Psoas muscle (tissue), 8 donors: ENCODE results near the gene NOTCH1. TPM values are rescaled to one million over a fixed set of nuclear protein-coding genes. Genes with fewer than 3 reads are reported as not detected.

Experiments used
- ATAC-seq, 4 donors: fragments of 200-7000 bp; cut with Tn5 transposase; one replicate each; pipeline ENCODE4 v1.9.1; 2020; ENCODE audit warnings: moderate library complexity in 3 of 4, mild to moderate bottlenecking in 2 of 4
- DNase-seq, 2 donors: peaks; one replicate each; pipeline ENCODE4 v3.0.0-alpha.2; 2020
- H3K27ac ChIP-seq: fragments of 200-600 bp; one replicate; pipeline ENCODE4 v1.8.0; 2022
- H3K27me3 ChIP-seq, 3 donors: fragments of 200-600 bp in 1 of 3; one replicate each; pipeline versions ENCODE4 v1.6.1 to v1.8.0; 2013 to 2022; ENCODE audit warnings: low read length in 2 of 3, mild to moderate bottlenecking in 2 of 3, moderate library complexity in 1 of 3; ENCODE audit not compliant: insufficient read depth in 3 of 3
- H3K36me3 ChIP-seq, 2 donors: fragments of 200-600 bp in 1 of 2; one replicate each; pipeline versions ENCODE4 v1.6.1 to v1.8.0; 2013 to 2022; ENCODE audit warnings: low read depth in 1 of 2, mild to moderate bottlenecking in 1 of 2, moderate library complexity in 1 of 2; ENCODE audit not compliant: insufficient read depth in 1 of 2
- H3K4me1 ChIP-seq: fragments of 200-600 bp; one replicate; pipeline ENCODE4 v1.8.0; 2022
- H3K4me3 ChIP-seq: fragments of 200-600 bp; one replicate; pipeline ENCODE4 v1.8.0; 2022; ENCODE audit warnings: mild to moderate bottlenecking
- H3K9me3 ChIP-seq: fragments of 200-600 bp; one replicate; pipeline ENCODE4 v1.8.0; 2022
- WGBS, 3 donors: extraction: QIAGEN DNeasy Blood & Tissue Kit; methylation state at CpG; one replicate each; pipeline versions ENCODE4 v1.1.6 to v1.1.7; 2013; 5-methylcytosine and 5-hydroxymethylcytosine counted together
- intact Hi-C, 2 donors: fragments of 100-400 bp; cut with DNase I; formaldehyde crosslinking; loops; one replicate each; pipeline versions ENCODE4 v1.11.0 to v1.14.2; 2022
- polyA plus RNA-seq, 3 donors: library from polyadenylated mRNA; stranded (reverse); fragments of 200-250 nt; gene quantifications; one replicate each; pipeline ENCODE4 v1.2.3, GENCODE V29; 2013
- total RNA-seq, 4 donors: library from RNA; stranded (reverse); fragmentation: NEBNext Ultra II Directional in 2 of 4; extraction: Animal tissue kit (Norgen Biotek cat#: 25700) in 2 of 4; gene quantifications; one replicate each; pipeline versions ENCODE4 v1.2.1 to v1.2.4, GENCODE V29; 2021 to 2023
- TF ChIP-seq, protein P1 (sequence below): fragments of 200-600 bp; IDR thresholded peaks from one replicate; pipeline ENCODE4 v1.8.0; 2022; ENCODE audit warnings: antibody characterized with exemption
- donor health status: healthy with polysubstance abuse.
- donor health status: DM: no; HTN: no; CAD: no; lungs with moderate emphysema.
- donor health status: Bipolar disorder and iron deficiency.
- donor health status: healthy.
- donor health status: DM: yes; HTN: yes; CAD: no.
- donor health status: DM: no; HTN: no; CAD: no.
- donor health status: DM: no; HTN: no; CAD: no.
- donor health status: DM: yes; HTN: yes; CAD: no.

Gene NOTCH1
- total and polyA plus RNA-seq, 7 donors, result 1.8 to 15.4 (median 8.7) TPM

- H3K9me3 ChIP-seq, result no peaks in the 10 kb centered on the region
- no peak overlapping the region for H3K27ac ChIP-seq
- DNase-seq (no peak), ATAC-seq (no peak)
- peaks cover 13 to 96% of the 10 kb centered on the region in 2 donors for H3K36me3 ChIP-seq
- no peak overlapping the region for H3K4me3 ChIP-seq
- 89% methylated on average over 3 of the region's 3 CpGs for WGBS, 3 donors
- H3K27me3 ChIP-seq, result no peaks in the 10 kb centered on the region
- no peaks in the 10 kb centered on the region for H3K4me1 ChIP-seq
- TF ChIP-seq, protein P1, sequence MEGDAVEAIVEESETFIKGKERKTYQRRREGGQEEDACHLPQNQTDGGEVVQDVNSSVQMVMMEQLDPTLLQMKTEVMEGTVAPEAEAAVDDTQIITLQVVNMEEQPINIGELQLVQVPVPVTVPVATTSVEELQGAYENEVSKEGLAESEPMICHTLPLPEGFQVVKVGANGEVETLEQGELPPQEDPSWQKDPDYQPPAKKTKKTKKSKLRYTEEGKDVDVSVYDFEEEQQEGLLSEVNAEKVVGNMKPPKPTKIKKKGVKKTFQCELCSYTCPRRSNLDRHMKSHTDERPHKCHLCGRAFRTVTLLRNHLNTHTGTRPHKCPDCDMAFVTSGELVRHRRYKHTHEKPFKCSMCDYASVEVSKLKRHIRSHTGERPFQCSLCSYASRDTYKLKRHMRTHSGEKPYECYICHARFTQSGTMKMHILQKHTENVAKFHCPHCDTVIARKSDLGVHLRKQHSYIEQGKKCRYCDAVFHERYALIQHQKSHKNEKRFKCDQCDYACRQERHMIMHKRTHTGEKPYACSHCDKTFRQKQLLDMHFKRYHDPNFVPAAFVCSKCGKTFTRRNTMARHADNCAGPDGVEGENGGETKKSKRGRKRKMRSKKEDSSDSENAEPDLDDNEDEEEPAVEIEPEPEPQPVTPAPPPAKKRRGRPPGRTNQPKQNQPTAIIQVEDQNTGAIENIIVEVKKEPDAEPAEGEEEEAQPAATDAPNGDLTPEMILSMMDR, result no peak
- intact Hi-C loops, result no loop called here
Observed at GRCh38 chr9:136448655-136449054, 97.2 kb downstream of the NOTCH1 start.

DNA sequence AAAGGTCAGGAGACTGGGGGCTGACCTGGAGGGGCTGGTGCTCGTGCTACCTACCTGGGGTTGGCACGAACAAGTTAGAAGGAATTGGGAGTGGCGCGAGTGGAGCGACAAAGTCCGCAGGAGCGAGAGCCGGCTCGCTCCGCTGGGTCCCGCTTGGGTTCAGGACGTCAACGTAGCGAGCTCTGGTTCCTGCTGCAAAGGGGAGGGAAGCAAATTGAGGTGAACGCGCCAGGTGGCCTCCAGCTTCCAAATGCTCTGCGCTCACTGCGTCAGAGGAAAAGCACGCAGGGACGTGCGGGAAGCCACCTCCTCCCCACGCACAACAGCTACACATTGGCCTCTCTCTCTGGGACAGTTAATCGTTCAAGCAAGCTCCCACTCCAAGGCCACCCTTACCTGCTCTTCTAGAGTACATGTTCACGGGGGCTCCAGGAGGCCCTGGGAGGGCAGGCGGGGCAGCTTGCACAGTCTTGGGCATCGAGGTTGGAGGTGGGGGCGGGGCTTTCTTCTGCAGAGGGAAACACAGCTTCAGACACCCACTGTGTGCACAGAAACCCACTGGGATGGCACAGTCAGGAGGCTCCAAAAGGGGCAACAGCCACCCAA, 98.6 kb downstream of the NOTCH1 start:
- 92 to 95% (median 95%) methylated on average over 27 of the region's 27 CpGs for WGBS, 3 donors
- Histone ChIP-seq H3K4me3 (no peak overlapping the region), H3K9me3 (no peaks in the 10 kb centered on the region), H3K4me1 (no peaks in the 10 kb centered on the region), H3K36me3 (peaks cover 13 to 96% of the 10 kb centered on the region in 2 donors), H3K27me3 (no peaks in the 10 kb centered on the region), H3K27ac (no peak overlapping the region)
- TF ChIP-seq, protein P1, result no peak
- no peak for ATAC-seq
- intact Hi-C loops, result no loop called here
- DNase-seq, result no peak

- H3K4me1 ChIP-seq, result no peaks in the 10 kb centered on the region
- WGBS, 3 donors, result 81 to 93% (median 88%) methylated on average over 7 of the region's 7 CpGs
Observed at GRCh38 chr9:136445799-136446198, 100.0 kb downstream of the NOTCH1 start.

More at GRCh38 chr9:136445799-136446198, 100.0 kb downstream of the NOTCH1 start:
- Histone ChIP-seq H3K27ac (no peak overlapping the region), H3K27me3 (no peaks in the 10 kb centered on the region), H3K4me3 (no peak overlapping the region), H3K9me3 (no peaks in the 10 kb centered on the region), H3K36me3 (peaks cover 13 to 96% of the 10 kb centered on the region in 2 donors)
- intact Hi-C loops, result no loop called here
- ATAC-seq (no peak), DNase-seq (no peak)
- TF ChIP-seq, protein P1, result no peak

Other genes with a start within 250 kb of the NOTCH1 start
- not detected for gene CCDC187, start 242.0 kb downstream of the NOTCH1 start, total RNA-seq
- gene CCDC187, start 242.0 kb downstream of the NOTCH1 start, polyA plus RNA-seq, result not detected
- 1 to 10 TPM; 1.3 to 2.3 (median 1.7) TPM for gene GPSM1, start 218.5 kb downstream of the NOTCH1 start, total RNA-seq
- gene GPSM1, start 218.5 kb downstream of the NOTCH1 start, polyA plus RNA-seq, result under 1 TPM; 0.34 to 0.96 (median 0.52) TPM
- gene DNLZ, start 182.3 kb downstream of the NOTCH1 start, total RNA-seq, result 10 to 100 TPM in 3 of 4 donors, 1 to 10 TPM in 1; 8.2 to 29.6 (median 21.1) TPM
- 10 to 100 TPM; 18.5 to 40.7 (median 18.7) TPM for gene DNLZ, start 182.3 kb downstream of the NOTCH1 start, polyA plus RNA-seq
- 1 to 10 TPM in 1 of 4 donors, under 1 TPM in 3; 0.26 to 1.1 (median 0.71) TPM for gene CARD9, start 172.4 kb downstream of the NOTCH1 start, total RNA-seq
- under 1 TPM; 0.39 to 0.56 (median 0.51) TPM for gene CARD9, start 172.4 kb downstream of the NOTCH1 start, polyA plus RNA-seq
- gene SNAPC4, start 145.9 kb downstream of the NOTCH1 start, total RNA-seq, result 1 to 10 TPM; 3.5 to 4.9 (median 4.5) TPM
- 1 to 10 TPM; 3.1 to 6.5 (median 5.1) TPM for gene SNAPC4, start 145.9 kb downstream of the NOTCH1 start, polyA plus RNA-seq
- 10 to 100 TPM; 16.0 to 39.0 (median 32.3) TPM for gene ENTR1, start 135.4 kb downstream of the NOTCH1 start, total RNA-seq
- gene ENTR1, start 135.4 kb downstream of the NOTCH1 start, polyA plus RNA-seq, result 10 to 100 TPM; 24.6 to 53.0 (median 45.4) TPM
- gene PMPCA, start 135.4 kb downstream of the NOTCH1 start, total RNA-seq, result 10 to 100 TPM; 52.4 to 68.7 (median 60.6) TPM
- gene PMPCA, start 135.4 kb downstream of the NOTCH1 start, polyA plus RNA-seq, result 100 to 1,000 TPM in 1 of 3 donors, 10 to 100 TPM in 2; 42.4 to 116 (median 97.5) TPM
- 1 to 10 TPM; 4.9 to 9.6 (median 7.4) TPM for gene INPP5E, start 106.2 kb downstream of the NOTCH1 start, total RNA-seq
- gene INPP5E, start 106.2 kb downstream of the NOTCH1 start, polyA plus RNA-seq, result 1 to 10 TPM; 4.7 to 5.3 (median 4.8) TPM
- gene SEC16A, start 63.0 kb downstream of the NOTCH1 start, total RNA-seq, result 10 to 100 TPM; 31.5 to 40.0 (median 37.0) TPM
- gene SEC16A, start 63.0 kb downstream of the NOTCH1 start, polyA plus RNA-seq, result 10 to 100 TPM; 22.3 to 27.6 (median 26.1) TPM
- gene EGFL7, start 116.9 kb upstream of the NOTCH1 start, total RNA-seq, result 10 to 100 TPM; 47.0 to 55.3 (median 48.8) TPM
- 10 to 100 TPM; 34.7 to 73.4 (median 48.4) TPM for gene EGFL7, start 116.9 kb upstream of the NOTCH1 start, polyA plus RNA-seq
- 10 to 100 TPM; 15.5 to 46.3 (median 31.5) TPM for gene AGPAT2, start 141.4 kb upstream of the NOTCH1 start, total RNA-seq
- gene AGPAT2, start 141.4 kb upstream of the NOTCH1 start, polyA plus RNA-seq, result 10 to 100 TPM; 25.9 to 66.5 (median 46.8) TPM
- 1 to 10 TPM; 1.4 to 2.7 (median 2.3) TPM for gene DIPK1B, start 166.5 kb upstream of the NOTCH1 start, total RNA-seq
- 1 to 10 TPM; 2.2 to 5.3 (median 3.5) TPM for gene DIPK1B, start 166.5 kb upstream of the NOTCH1 start, polyA plus RNA-seq
- gene LCN10, start 196.9 kb upstream of the NOTCH1 start, total RNA-seq, result 1 to 10 TPM in 3 of 4 donors, not detected in 1; 3.2 to 4.9 (median 4.1) TPM
- gene LCN10, start 196.9 kb upstream of the NOTCH1 start, polyA plus RNA-seq, result 1 to 10 TPM; 3.0 to 4.6 (median 4.0) TPM
- gene LCN6, start 202.5 kb upstream of the NOTCH1 start, total RNA-seq, result 10 to 100 TPM in 1 of 4 donors, 1 to 10 TPM in 2, under 1 TPM in 1; 0.44 to 14.7 (median 5.5) TPM
- gene LCN6, start 202.5 kb upstream of the NOTCH1 start, polyA plus RNA-seq, result 10 to 100 TPM; 10.7 to 15.0 (median 10.8) TPM
- gene LCN8, start 212.2 kb upstream of the NOTCH1 start, total RNA-seq, result 1 to 10 TPM in 1 of 4 donors, under 1 TPM in 2, not detected in 1; 0.44 to 1.5 (median 0.50) TPM
- gene LCN8, start 212.2 kb upstream of the NOTCH1 start, polyA plus RNA-seq, result under 1 TPM in 2 of 3 donors, not detected in 1; 0.16 to 0.17 TPM
- gene LCN15, start 218.5 kb upstream of the NOTCH1 start, total RNA-seq, result under 1 TPM in 1 of 4 donors, not detected in 3; 0.22 TPM
- gene LCN15, start 218.5 kb upstream of the NOTCH1 start, polyA plus RNA-seq, result 1 to 10 TPM in 1 of 3 donors, under 1 TPM in 1, not detected in 1; 0.14 to 1.4 TPM
- gene TMEM141, start 245.3 kb upstream of the NOTCH1 start, total RNA-seq, result 10 to 100 TPM; 32.0 to 49.1 (median 45.9) TPM
- gene TMEM141, start 245.3 kb upstream of the NOTCH1 start, polyA plus RNA-seq, result 10 to 100 TPM; 49.3 to 89.1 (median 65.1) TPM